Liver (tissue), 9 donors: Measurements from ENCODE around the gene SEPTIN2. TPM values are rescaled to one million over a fixed set of nuclear protein-coding genes. Genes with fewer than 3 reads are reported as not detected.

ENCODE experiments used
- DNase-seq: peaks from one replicate; pipeline ENCODE4 v3.0.0-alpha.2; 2017; ENCODE audit warnings: low spot score
- H3K27ac ChIP-seq, 2 donors: one replicate each; pipeline ENCODE4 v1.7.0; 2013; ENCODE audit warnings: inconsistent platforms in 2 of 2, low read length in 2 of 2, control low read depth in 1 of 2, low read depth in 1 of 2, mild to moderate bottlenecking in 1 of 2
- H3K27me3 ChIP-seq, 4 donors: one replicate each; pipeline versions ENCODE4 v1.6.1 to v1.7.0; 2013; ENCODE audit warnings: low read length in 3 of 4, inconsistent platforms in 1 of 4, mild to moderate bottlenecking in 1 of 4, moderate library complexity in 1 of 4; ENCODE audit not compliant: control insufficient read depth in 4 of 4, insufficient read depth in 4 of 4
- H3K36me3 ChIP-seq, 4 donors: one replicate each; pipeline versions ENCODE4 v1.6.1 to v1.7.0; 2013; ENCODE audit warnings: low read length in 3 of 4, mild to moderate bottlenecking in 3 of 4, low read depth in 1 of 4, moderate library complexity in 1 of 4; ENCODE audit not compliant: control insufficient read depth in 4 of 4, insufficient read depth in 3 of 4
- H3K4me1 ChIP-seq, 4 donors: one replicate each; pipeline versions ENCODE4 v1.6.1 to v1.7.0; 2013; ENCODE audit warnings: low read length in 3 of 4, mild to moderate bottlenecking in 3 of 4, moderate library complexity in 1 of 4; ENCODE audit not compliant: control insufficient read depth in 4 of 4, insufficient read depth in 4 of 4
- H3K4me3 ChIP-seq, 3 donors: one replicate each; pipeline versions ENCODE4 v1.6.1 to v1.7.0; 2013; ENCODE audit warnings: low read length in 3 of 3, control low read depth in 1 of 3, low read depth in 1 of 3, mild to moderate bottlenecking in 1 of 3
- H3K9ac ChIP-seq, 2 donors: one replicate each; pipeline ENCODE4 v1.7.0; 2013; ENCODE audit warnings: low read length in 2 of 2, mild to moderate bottlenecking in 2 of 2, moderate library complexity in 2 of 2, control low read depth in 1 of 2, low read depth in 1 of 2
- H3K9me3 ChIP-seq, 4 donors: one replicate each; pipeline versions ENCODE4 v1.6.1 to v1.7.0; 2013; ENCODE audit warnings: low read length in 3 of 4; ENCODE audit not compliant: control insufficient read depth in 4 of 4
- ATF3 ChIP-seq: IDR thresholded peaks from 2 replicates; pipeline ENCODE4 v1.6.1; 2016; ENCODE audit warnings: antibody characterized with exemption
- CTCF ChIP-seq: fragments of 150-350 bp; IDR thresholded peaks from 2 replicates; pipeline ENCODE4 v1.5.1; 2017; ENCODE audit warnings: improper control_type of control experiment, low read depth, low read length; ENCODE audit not compliant: missing input control
- EGR1 ChIP-seq, 2 donors: IDR thresholded peaks; 2 replicates each; pipeline ENCODE4 v1.6.1; 2016 to 2018; ENCODE audit warnings: antibody characterized with exemption in 2 of 2, low read depth in 2 of 2
- FOXA1 ChIP-seq: IDR thresholded peaks from 2 replicates; pipeline ENCODE4 v1.6.1; 2016; ENCODE audit warnings: antibody characterized with exemption
- FOXA2 ChIP-seq: IDR thresholded peaks from 2 replicates; pipeline ENCODE4 v1.6.1; 2016; ENCODE audit warnings: antibody characterized with exemption
- GABPA ChIP-seq, 2 donors: IDR thresholded peaks in 1 of 2; conservative IDR thresholded peaks in 1 of 2; 2 replicates each; pipeline ENCODE4 v1.6.1; 2016; ENCODE audit warnings: antibody characterized with exemption in 2 of 2, mild to moderate bottlenecking in 1 of 2, moderate library complexity in 1 of 2
- HNF4A ChIP-seq, 2 donors: conservative IDR thresholded peaks; 2 replicates each; pipeline ENCODE4 v1.6.1; 2016; ENCODE audit warnings: antibody characterized with exemption in 2 of 2, mild to moderate bottlenecking in 2 of 2
- HNF4G ChIP-seq: IDR thresholded peaks from 2 replicates; pipeline ENCODE4 v1.6.1; 2016; ENCODE audit warnings: antibody characterized with exemption
- JUND ChIP-seq, 2 donors: IDR thresholded peaks; 2 replicates each; pipeline ENCODE4 v1.6.1; 2016; ENCODE audit warnings: antibody characterized with exemption in 2 of 2
- NR2F2 ChIP-seq: IDR thresholded peaks from 2 replicates; pipeline ENCODE4 v1.6.1; 2016; ENCODE audit warnings: antibody characterized with exemption
- RAD21 ChIP-seq, 2 donors: IDR thresholded peaks; 2 replicates each; pipeline ENCODE4 v1.6.1; 2016; ENCODE audit warnings: antibody characterized with exemption in 2 of 2, mild to moderate bottlenecking in 2 of 2
- REST ChIP-seq: IDR thresholded peaks from 2 replicates; pipeline ENCODE4 v1.6.1; 2016; ENCODE audit warnings: antibody characterized with exemption, mild to moderate bottlenecking
- RXRA ChIP-seq, 2 donors: IDR thresholded peaks; 2 replicates each; pipeline ENCODE4 v1.6.1; 2017 to 2018; ENCODE audit warnings: antibody characterized with exemption in 2 of 2, mild to moderate bottlenecking in 1 of 2
- SP1 ChIP-seq: IDR thresholded peaks from 2 replicates; pipeline ENCODE4 v1.6.1; 2018; ENCODE audit warnings: antibody characterized with exemption, mild to moderate bottlenecking
- TAF1 ChIP-seq: conservative IDR thresholded peaks from 2 replicates; pipeline ENCODE4 v1.6.1; 2016; ENCODE audit warnings: antibody characterized with exemption, mild to moderate bottlenecking
- YY1 ChIP-seq: IDR thresholded peaks from 2 replicates; pipeline ENCODE4 v1.6.1; 2016; ENCODE audit warnings: antibody characterized with exemption, mild to moderate bottlenecking
- WGBS: extraction: QIAGEN DNeasy Blood & Tissue Kit; methylation state at CpG from one replicate; pipeline ENCODE4 v1.1.7; 2013; 5-methylcytosine and 5-hydroxymethylcytosine counted together
- polyA plus RNA-seq, 2 donors: library from polyadenylated mRNA; stranded (reverse) in 1 of 2; unstranded in 1 of 2; fragments of 200-250 nt in 1 of 2; fragments of >200 nt in 1 of 2; fragmentation: Nextera tagmentation in 1 of 2; extraction: Ambion mirVana in 1 of 2; gene quantifications; one replicate each; pipeline versions ENCODE4 v1.2.1 to v1.2.3, GENCODE V29; 2013 to 2015
- total RNA-seq, 2 donors: library from RNA; depleted of rRNA; stranded (reverse); fragments of >200 nt; gene quantifications; one replicate each; pipeline ENCODE4 v1.2.3, GENCODE V29; 2014
- TF ChIP-seq, protein P1 (sequence below): IDR thresholded peaks from 2 replicates; pipeline ENCODE4 v1.6.1; 2016; ENCODE audit warnings: antibody characterized with exemption
- TF ChIP-seq, protein P2 (sequence below): IDR thresholded peaks from 2 replicates; pipeline ENCODE4 v1.6.1; 2016; ENCODE audit warnings: antibody characterized with exemption
- donor health status: healthy.
- donor health status: healthy.
- donor health status: healthy.
- donor health status: healthy.
- donor health status: healthy.

Gene SEPTIN2
- total and polyA plus RNA-seq, 4 donors: 63.7 to 147 (median 96.9) TPM

GRCh38 chr2:241355983-241356870, 40.5 kb downstream of the SEPTIN2 start, which contains the start of gene FARP2 (continued):
- TF ChIP-seq REST (no peak), TAF1 (no peak), FOXA1 (no peak), RXRA (IDR thresholded peaks at IDR 0.05) (no peak), YY1 (peak; percentile 10), JUND (IDR thresholded peaks at IDR 0.05) (no peak)
- TF ChIP-seq, protein P1, sequence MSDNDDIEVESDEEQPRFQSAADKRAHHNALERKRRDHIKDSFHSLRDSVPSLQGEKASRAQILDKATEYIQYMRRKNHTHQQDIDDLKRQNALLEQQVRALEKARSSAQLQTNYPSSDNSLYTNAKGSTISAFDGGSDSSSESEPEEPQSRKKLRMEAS: no peak
- TF ChIP-seq, protein P2, sequence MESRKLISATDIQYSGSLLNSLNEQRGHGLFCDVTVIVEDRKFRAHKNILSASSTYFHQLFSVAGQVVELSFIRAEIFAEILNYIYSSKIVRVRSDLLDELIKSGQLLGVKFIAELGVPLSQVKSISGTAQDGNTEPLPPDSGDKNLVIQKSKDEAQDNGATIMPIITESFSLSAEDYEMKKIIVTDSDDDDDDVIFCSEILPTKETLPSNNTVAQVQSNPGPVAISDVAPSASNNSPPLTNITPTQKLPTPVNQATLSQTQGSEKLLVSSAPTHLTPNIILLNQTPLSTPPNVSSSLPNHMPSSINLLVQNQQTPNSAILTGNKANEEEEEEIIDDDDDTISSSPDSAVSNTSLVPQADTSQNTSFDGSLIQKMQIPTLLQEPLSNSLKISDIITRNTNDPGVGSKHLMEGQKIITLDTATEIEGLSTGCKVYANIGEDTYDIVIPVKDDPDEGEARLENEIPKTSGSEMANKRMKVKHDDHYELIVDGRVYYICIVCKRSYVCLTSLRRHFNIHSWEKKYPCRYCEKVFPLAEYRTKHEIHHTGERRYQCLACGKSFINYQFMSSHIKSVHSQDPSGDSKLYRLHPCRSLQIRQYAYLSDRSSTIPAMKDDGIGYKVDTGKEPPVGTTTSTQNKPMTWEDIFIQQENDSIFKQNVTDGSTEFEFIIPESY: no peak

DNA sequence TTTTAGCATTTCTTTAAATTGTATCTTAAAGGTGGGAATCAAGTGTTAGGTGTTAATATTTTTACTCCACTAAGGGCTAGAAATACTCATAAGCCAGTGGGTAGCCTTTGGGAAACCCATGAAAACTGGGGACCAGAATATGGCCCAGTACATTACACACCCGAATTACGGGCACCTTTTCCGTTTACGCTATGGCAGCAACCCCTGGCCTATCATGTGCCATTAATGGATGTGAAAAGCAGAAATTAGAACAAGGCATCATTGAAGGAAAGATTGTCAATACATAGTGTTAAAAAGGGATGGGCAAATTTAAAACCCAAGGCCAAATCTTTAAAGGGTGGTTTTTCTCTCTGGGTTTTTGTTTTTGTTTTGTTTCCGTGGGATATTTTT, 41.1 kb downstream of the SEPTIN2 start:
- Histone ChIP-seq H3K36me3 (peaks cover 3 to 5% (median 4%) of the 10 kb centered on the region in 4 donors), H3K9ac (peak overlapping the region; percentile 56 to 87), H3K4me1 (peaks cover 8 to 61% (median 50%) of the 10 kb centered on the region in 4 donors), H3K27me3 (no peaks in the 10 kb centered on the region), H3K27ac (peak overlapping the region; percentile 76 to 80), H3K4me3 (peak overlapping the region; percentile 78 to 91 (median 84)), H3K9me3 (no peaks in the 10 kb centered on the region)
- 12% methylated on average over 5 of the region's 5 CpGs for WGBS
- DNase-seq: no peak
- TF ChIP-seq FOXA2 (no peak), EGR1 (IDR thresholded peaks at IDR 0.05; ENCODE audit: low read depth in 2 of 2) (no peak), ATF3 (no peak), SP1 (no peak), HNF4G (no peak), FOXA1 (no peak), CTCF (no peak), NR2F2 (no peak), YY1 (no peak), HNF4A (conservative IDR thresholded peaks at IDR 0.05) (no peak), TAF1 (no peak), RAD21 (IDR thresholded peaks at IDR 0.05) (no peak), GABPA (IDR thresholded peaks at IDR 0.05 in 1 of 2, conservative IDR thresholded peaks at IDR 0.05 in 1 of 2) (no peak), RXRA (IDR thresholded peaks at IDR 0.05) (no peak), JUND (IDR thresholded peaks at IDR 0.05) (no peak), REST (no peak)
- TF ChIP-seq, protein P1: no peak
- TF ChIP-seq, protein P2: no peak
